NCI-H2029 (cell line): ENCODE measurements around the gene NCOA5.

Experiments
- DNase-seq: peaks from one replicate; lab custom pipeline; 2025; lab: John Stamatoyannopoulos, UW

NCOA5 gene

DNA sequence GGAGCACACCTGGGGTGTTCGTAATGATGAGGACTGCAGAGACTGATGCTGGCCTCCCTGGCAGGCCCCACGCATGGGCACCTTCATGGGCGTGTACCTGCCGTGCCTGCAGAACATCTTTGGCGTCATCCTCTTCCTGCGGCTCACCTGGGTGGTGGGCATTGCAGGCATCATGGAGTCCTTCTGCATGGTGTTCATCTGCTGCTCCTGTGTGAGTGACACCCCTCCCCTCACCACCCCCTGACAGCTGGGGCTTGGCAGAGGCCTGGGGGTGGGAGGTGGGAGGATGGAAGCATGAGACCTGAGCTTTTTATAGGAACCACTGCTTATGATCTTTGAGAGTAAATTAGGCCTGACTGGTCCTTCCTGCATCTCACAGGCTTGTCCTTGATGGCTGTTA, 54.0 kb downstream of the NCOA5 start:
- DNase-seq = no peak

DNA sequence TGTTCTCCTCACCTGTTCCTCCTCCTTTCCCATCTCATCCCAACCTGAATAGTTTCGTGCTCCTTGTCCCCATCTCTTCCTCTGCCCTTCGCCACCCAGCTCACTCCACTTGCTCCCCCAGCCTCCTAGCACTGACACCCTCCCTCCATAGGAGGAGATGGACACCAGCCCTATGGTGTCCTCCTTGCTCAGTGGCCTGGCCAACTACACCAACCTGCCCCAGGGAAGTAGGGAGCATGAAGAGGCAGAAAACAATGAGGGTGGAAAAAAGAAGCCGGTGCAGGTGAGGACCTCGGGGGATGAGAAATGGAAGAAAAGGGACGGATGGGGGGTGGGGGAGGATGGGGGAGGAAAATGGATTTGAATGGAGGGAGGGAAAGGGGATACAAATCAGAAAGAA, 54.5 kb downstream of the NCOA5 start:
- no peak for DNase-seq

DNA sequence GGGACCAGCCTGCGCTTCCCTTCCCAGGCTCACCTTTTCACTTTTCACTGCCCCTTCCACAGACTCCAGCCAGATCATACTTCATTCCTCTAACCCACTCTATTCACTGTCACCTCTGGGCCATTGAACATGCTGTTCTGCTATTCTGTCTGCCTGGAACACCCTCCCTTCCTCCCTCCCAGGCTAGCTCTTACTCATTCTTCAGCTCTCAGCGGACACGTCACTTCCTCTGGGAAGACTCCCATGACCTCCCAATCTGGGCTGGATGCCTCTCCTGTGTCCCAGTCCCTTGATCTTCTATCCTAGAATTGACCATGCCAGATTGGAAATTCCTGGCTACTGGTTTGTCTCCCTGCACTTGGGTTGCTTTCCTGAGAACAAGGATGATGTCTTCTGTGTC, 55.7 kb downstream of the NCOA5 start:
- no peak for DNase-seq

DNA sequence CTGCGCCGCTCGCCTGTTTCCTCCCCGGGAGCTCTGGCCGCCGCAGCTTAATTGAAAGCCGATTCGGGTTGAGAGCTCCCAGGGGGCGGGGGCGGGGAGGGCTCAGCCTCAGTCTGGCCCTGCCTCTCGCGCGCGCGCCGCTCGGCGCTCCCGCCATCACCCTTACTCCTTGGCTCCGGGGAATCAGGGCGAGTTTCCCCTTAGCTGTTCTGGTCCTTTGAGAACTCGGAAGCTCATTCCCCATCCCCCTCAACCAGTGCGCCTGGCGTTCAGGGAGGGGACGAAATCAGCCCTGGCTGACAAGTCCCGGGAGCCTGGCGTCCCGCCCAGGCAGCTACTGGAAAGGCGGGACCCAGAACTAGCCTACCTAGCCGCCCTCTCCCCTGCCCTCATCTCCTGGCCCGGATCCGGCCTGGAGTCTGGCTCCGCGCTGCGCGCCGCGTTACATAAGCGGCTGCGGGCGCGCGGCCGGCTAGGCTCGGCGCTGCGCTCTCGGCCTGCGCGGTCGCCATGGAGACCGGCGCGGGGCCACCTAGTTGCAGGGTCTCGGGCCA, 58.0 kb downstream of the NCOA5 start:
- peak; percentile 87 for DNase-seq

DNA sequence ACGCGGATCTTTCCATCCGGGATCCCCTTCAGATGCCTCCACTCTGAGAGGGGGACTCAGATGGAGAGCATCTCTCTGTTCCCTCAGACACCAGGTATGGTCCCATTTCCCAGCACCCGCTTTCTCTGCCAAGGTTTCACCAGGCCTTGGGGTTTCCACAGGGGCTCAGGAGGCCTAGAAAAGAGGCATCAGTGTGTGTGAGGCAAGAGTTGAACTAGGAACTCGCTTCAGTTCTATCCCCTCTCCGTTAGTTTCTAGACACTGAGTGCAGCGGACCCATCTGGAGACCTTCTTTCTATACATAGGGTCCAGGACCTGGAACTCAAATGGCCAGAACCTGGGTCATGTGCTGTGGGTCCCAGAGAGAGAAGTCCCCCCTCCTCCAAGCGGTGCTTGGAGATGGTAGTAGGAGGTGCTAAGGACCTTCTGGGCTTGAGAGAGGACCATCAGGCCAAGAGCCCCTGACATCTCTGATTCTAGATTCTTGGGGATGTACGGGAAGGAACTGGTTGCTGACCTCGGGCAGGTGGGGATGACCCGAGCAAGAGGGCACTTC, 58.7 kb downstream of the NCOA5 start:
- no peak for DNase-seq

DNA sequence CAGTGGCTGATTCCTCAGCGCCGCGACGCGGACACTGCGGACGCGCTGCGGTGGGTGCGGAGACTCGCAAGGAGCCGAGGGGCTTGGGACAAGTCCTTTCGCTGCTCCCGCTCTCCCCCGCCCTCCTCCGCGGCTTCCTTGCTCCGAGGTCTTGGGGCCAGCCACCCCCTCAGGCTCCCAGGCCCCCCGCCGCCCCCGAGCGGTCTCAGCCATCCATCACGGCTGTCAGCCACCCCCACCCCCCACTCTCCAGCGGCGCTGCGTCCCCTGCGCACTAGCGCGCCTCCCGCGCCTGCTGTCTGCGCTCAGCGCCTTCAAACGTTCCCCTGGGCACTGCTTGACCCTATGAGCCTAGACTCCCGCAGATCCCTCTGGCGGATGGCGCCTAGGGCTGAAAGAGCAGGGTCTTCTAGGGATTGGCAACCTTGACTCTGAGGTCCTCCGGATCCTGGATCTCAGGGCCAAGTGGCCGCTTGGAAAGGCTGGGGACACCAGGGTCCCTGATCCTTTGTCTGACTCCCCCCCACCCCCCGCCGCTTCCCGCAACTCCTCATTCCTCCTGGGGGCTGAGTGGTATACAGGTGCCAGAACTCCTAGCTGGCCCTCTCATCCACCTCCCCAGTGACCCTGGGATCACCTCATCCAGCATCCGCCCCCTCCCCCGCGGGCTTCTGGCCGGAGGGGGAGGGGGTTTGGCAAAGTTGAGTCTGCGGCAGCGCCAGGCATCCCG, 59.3 kb downstream of the NCOA5 start:
- no peak for DNase-seq

DNA sequence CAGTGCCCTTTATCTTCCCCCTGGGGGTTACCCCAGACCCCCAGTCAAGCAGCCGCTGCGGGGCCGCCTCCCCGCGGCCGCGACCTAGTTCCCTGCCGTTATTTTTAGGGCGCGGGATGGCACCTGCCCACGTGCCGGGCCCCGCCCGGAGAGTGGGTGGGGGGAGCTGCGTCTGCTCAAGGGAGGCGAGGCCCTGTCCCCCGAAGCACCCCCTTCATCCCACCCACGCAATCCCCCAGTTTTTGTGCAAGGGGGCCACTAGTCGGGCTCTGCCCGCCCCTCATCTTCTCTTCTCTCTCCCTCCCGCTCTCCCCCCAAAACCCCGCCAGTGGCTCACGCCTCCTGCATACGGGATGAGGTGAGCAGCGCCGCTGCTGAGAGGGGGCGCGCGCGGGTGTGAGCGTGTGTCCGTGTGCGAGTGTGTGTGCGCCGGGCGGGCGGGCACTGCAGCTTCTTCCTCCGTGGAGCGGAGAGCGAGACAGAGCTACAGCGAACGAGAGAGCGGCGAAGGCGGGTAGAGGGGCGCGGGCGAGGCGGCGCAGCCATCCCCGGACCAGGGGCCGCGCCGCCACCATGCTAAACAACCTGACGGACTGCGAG, 60.9 kb downstream of the NCOA5 start, which contains the start of gene SLC12A5:
TSS of gene SLC12A5 (plus strand) at position 444 of the 600 bp plus-strand sequence. CDS start at position 574, 130 bp downstream.
- no peak for DNase-seq

DNA sequence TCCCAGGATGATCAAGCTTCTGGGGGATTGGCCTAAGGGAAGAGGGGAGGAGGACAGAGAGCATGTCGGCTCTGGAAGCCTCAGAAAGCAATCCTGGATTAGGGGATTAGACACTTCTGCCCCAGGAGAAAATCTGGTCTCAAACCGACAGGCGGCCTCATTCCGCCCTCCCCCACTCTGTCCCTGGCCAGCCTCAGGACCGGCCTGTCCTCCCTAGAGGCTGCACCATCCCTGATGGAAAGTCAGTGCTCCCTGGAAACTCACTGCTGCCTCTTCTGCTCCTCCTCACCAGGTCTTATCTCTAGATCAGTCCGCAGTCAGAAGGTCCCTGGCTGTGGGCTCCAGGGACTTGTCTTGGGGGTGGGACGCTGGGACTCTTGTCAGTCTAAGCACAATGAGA, 61.7 kb downstream of the NCOA5 start:
- no peak for DNase-seq

DNA sequence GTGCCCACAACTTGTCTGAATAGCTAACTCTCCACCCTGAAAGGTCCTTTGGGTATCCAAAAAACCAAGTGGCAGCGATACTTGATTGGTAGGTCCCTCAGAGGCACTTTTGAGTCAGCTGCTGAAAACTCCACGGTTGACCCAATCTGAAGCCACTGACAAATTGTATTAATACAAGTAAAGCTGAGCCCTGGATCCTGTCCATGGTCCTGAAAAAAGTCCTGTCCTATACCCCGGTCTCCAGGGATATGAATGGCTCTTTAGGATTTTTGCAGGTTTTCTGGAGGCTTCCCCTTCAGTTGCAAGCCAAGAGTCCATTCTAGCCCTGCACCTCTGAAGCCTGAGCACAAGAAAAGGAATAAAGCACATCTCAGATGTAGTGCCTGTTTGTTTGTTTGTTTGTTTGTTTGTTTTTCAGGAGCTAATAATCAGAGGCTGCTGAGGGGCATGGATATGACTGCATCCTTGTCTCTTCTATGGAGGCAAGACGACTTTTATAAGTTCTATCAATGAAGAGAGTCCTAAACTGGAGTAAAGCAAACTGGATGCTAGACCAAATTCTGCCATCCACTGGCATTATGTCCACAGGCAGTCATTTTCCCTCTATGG, 62.4 kb downstream of the NCOA5 start:
- DNase-seq = no peak

DNA sequence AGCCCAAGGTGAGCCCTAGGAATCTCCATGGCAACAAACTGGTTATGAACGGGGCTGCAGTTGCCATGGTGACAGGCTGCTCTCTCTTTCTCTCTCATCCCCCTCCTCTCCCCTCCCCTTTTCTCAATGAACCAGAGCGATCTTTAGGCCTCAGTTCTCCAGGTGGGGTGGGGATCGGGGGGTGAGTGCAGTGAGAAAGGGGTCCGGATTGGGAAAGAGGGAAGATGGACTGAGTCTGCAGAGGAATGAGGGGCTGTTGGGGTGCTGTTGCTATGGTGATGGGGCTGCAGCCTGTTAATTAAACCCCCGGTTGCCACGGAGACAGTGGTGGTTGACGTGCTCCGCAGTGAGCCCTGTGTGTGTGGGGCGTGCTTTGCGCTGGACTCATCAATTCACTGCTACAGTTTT, 64.4 kb downstream of the NCOA5 start:
- DNase-seq = no peak

DNA sequence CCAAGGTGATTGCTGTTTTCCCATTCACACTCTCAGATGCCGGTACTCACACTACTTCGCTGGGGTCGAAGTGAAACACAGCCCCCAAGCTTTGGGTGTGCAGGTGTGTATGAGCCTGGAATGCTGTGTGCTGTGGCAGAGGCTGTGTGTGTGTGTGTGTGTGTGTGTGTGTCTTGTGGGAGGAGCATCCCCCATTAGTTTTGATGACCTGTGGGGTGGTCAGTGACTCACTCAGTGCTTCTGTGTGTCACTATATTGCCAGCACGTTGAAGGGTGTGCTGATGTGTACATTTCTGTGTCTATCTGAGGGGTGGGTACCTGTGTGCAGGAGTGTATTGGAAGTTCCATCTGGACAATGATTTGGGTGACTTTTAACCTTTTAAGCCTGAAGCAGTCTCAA, 65.8 kb downstream of the NCOA5 start:
- no peak for DNase-seq

DNA sequence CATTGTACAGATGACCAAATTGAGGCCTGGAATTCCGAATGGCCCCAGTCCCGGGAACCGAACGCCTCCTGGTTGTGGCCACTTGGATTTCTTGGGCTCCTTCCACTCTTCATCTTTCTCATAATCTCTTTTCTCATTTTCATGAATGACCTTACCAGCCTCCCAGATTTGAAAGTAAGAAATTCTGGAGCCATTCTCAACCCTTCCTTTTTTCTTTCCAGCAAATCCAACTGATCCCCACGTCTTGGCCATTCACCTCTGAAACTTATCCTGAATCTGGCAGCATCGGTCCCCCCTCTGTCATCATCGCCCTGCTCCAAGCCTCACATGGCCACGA, 66.6 kb downstream of the NCOA5 start:
- no peak for DNase-seq

DNA sequence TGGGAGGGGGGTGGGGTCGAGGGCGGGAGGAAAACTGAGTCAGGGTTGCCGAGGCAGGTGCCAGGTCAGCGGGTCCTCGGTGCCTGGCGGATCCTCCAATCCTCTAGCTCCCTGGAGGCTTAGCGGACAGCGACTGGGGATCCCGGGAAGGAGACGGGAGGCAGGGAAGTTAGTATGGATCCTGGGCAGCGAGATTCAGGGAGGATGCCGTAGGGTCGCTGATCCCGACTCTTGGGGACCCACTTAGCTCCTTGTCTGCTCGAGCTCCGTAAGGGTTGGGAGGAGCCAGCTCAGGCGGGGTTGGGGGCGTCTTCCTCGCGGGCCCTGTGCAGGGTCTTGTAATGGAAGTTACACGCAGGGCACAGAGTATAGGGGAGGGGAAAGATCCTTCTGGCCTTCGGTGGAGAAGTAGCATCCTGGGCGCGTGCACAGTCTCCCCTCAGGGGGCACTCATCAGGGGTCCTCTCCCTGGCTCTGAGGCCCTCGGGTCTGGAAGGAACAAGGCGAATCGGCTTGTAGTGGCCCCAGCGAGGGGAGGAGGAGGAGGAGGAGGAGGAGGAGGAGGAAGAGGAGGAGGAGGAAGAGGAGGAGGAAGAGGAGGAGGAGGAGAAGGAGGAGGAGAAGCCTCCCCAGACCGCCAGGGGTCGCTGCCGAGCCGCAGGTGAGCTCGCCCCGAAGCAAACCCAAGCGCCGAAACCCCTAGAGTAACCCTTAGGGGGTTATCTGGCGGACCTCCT, 67.2 kb downstream of the NCOA5 start:
- no peak for DNase-seq

DNA sequence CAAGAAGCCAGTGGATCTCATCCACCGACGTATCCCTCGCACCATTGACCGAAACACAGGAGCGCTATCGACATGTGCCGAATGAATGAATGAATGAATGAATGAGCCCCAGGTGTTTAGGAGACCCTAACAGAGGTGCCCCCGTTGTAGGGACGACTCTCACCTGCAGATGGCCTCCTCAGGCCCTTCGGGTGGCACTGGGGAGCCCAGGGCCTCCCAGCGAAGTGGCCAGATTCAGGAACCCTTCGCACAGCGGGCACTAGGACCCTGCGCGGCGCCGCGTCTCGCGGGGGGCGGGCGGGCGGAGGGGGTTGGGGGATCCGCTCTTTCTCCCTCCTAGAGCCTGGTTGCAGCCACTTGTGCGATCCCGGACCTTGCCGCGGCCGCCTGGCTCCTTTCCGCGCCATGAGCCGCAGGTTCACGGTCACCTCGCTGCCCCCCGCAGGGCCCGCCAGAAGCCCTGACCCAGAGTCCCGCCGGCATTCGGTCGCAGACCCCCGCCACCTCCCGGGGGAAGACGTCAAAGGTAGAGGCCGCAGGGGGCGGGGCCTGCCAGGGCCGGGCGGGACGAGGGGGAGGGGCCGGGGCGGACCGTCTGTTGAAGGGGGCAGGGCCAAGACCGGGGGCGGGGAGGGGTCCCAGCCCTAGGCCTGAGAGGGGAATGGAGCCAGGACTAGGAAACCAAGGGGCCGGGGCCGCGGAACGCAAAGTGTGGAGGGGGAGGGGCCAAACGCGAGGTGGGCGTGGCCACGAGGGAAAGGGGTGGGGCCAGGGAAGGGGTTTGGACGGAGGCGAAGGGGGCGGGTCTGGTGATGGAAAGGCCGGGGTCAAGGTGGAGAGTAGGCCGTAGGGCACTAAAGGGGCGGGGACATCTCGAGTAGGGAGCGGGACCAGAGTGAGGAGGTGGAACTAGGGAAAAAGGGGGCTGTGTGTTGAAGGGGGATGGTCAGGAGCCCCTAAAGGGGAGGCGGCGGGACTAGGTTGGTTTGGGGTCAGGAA, 68.1 kb downstream of the NCOA5 start:
- peak; percentile 67 for DNase-seq

DNA sequence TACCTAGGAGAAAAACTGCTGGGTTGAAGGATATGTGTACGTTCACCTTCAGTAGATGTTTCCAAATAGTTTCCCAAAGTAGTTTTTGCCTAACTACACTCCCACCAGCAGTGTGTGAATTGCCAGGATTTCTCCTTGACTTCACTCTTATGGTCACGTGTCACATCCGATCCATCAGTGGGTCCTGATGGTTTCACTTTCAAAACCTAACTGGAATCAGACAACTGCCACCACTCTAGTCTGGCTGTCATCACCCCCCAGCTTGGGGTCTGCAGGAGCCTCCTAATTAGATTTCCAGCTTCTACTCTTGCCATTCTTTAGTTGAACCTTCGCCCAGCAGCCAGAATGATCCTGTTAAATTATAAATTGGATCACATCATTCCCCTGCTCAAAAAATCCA, 69.2 kb downstream of the NCOA5 start:
- no peak for DNase-seq

DNA sequence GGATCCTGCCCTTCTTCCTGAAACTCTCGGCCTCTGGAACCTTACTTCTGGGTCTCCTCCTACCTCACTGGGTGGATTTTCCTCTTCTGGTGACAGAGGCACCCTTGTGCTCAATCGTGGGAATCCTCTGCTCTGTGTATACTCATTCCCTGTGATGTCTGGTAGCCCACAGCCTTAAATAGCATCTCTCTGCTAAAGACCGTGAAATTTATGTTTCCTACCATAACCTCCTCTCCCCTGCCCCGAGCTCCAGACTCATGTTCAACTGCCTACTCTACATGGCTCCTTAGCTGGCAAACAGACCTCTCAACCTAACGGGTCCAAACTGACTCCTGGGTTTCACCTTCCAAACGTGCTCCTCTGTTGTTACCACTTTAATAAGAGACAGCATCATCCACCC, 71.2 kb downstream of the NCOA5 start:
- DNase-seq = no peak

DNA sequence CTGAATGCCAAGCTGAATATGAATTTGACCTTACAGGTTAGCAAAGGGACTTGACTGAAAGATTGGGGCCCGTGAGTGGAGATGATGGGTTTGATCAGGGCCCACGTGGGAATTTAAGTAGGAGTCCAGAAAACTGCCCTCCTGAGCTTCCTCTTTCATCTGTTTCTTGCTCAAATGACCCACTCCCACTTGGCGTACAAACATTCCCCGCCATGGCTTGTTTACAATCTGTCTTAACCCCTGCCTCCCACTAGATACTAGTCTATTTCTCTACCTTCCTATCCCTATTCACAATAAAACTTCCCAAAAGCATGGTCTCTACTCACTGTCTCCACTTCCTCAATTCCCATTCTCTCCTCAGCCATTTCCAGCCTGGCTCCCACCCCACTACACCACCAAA, 71.7 kb downstream of the NCOA5 start:
- DNase-seq = no peak

DNA sequence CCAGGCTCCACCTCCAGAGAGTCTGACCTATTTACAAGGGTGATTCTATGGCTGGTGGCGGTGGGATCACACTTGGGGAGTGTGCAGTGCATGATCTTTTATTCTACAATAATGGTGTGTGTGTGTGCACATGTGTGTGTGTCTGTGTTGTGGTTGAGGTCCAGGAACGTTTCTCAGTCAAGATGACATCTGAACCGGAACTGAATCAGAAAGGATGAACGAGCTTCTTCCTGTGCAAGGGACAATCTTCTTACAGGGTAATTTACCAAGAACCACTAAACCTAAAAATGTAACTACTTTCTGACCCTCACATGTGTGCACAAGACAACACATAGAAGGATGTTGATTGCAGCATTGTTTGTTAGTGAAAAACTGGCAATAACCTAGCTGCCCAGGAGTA, 72.5 kb downstream of the NCOA5 start:
- DNase-seq = no peak

DNA sequence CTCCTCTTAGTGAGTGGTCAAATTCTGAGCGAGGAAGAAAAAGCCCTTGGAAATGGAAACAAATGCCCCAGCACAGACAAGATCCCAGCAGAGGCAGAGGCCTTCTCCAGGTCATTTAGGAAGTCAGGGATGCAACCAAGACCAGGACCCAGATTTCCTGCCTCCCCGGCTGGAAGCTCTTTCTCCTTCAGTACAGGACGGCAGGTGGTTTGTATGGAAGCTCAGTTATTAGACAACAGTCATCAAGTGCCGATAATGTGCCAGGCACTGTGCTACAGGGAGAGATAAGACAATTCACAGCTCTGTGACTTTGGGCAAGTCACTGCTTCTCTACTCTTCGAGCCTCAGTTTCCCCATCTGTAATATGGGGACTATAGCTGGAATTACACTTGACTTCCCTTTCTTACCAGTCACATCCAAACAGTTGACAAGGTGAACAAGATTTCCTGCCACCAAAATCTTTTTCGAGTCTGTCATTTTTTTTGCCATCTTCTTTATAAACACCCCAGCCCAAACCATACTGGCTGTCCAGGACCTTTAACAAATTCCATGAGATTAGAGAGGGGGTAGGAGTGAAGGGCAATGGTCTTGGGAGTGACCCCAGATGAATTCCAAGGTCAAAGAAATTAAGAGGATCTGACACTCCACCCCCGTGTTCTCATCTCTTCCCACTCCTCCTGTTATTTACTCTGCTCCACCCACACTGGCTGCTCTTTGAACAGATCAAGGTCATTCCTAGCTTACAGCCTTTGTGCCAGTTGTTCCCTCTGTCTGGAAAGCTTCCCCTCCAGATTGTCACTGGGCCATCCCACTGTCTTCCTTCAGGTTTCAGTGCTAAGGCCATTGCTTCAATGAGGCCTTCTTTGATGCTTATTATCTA, 75.0 kb downstream of the NCOA5 start:
- no peak for DNase-seq
